GM18526 (cell line): ENCODE results near the gene BEND6.

Experiments used
- POLR2A ChIP-seq: IDR thresholded peaks from 3 replicates; pipeline ENCODE4 v1.6.1; 2011; ENCODE audit not compliant: insufficient read length; ENCODE audit errors: extremely low read depth

BEND6 gene

DNA sequence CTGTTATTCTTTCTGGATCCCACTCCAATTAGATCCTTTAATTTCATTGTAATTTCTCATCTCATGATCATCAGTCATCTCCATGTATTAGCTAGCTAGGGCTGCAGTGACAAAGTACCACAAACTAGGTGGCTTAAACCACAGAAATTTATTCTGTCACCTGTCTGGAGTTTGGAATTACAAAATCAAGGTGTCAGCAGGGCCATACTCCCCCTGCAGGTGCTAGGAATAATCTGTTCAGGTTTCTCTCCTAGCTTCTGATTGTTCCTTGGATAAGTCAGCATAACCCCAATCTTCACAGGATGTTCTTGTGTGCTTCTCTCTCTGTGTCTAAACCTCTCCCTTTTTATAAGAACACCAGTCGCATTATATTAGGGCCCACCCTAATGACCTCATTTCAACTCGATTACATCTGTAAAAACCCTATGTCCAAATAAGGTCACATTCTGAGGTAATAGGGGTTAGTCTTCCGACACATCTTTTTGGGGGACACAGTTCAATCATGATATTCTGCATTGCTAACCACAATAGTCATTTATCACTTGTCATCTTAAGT, 40.5 kb downstream of the BEND6 start:
- no peak for TF ChIP-seq POLR2A

DNA sequence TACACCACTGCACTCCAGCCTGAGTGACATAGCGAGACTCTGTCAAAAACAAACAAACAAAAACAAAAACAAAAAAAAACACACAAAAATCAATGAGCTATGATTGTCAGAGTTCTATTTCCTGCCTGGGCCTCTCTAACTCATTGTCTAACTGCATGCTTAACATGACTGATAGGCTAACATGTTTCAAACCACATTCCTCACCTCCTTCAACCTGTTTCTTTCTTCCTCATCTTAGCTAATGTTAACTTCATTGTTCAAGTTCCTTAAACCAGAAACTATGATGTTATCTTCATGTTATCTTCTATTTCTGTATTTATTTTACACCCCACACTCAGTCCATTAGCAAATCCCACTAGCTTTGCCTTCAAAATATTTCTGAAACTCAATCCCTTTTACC, 41.5 kb downstream of the BEND6 start:
- no peak for TF ChIP-seq POLR2A

DNA sequence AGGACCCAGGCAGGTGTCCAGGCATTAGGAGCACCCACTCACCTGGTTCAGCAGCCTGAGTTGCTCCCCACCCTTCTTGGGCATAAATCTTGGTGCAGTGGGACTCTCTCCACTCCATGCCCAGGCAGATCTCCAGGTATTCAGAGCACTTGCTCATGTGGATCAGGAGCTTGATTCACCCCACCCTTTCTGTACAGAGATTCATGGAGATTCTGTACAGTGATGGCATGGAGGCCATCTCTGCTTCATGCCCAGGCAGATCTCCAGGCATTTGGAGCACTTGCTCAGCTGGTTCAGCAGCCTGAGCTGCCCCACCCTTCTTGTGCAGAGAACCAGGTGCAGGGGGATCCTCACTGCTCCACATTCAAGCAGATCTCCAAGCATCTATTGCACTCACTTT, 44.1 kb downstream of the BEND6 start:
- no peak for TF ChIP-seq POLR2A

DNA sequence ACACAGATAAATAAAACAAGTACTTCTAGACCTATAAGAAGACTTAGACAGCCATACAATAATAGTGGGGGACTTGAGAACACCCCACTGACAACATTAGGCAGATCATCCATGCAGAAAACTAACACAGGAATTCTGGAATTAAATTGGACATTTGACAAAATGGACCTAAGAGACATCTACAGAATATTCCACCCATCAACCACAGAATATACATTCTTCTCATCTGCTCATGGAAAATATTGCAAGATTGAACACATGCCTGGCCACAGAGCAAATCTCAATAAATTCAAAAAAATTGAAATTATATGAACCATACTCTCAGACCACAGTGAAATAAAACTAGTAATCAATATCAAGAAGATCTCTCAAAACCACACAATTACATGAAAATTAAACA, 47.3 kb downstream of the BEND6 start:
- TF ChIP-seq POLR2A: no peak

DNA sequence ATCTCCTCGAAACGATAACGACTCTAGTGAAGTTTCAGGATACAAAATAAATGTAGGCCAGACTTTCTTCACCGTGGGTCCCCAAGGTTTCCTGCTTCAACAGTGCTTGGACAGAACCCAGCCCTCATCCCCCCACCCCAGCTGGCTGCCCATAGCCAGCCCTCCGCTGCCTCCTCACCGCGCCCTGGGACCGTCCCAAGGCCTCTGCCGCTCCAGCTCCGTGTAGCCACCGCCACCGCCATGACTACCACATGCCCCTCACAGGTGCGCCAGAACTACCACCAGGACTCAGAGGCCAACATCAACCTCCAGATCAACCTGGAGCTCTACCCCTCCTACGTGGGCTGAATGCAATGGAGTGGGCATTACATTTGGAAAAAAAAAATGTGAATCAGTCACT, 49.4 kb downstream of the BEND6 start:
- TF ChIP-seq POLR2A: no peak

DNA sequence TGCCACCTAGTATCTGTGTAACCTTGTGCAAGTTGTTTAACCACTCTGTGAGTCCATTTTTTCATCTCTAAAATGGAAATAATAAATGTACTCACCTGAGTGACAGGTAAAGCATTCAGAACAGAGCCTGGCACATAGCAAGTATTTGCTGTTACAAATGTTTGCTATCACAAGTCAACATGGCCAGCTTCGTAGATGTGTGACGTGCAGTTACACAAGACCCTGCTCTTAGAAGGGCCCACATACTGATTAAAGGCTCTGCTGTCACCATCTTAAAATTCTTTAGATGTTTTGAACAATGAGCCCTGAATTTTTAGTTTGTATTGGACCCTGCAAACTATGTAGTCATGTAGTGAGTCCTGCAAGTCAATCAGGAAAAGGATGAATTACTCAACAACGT, 51.2 kb downstream of the BEND6 start:
- TF ChIP-seq POLR2A: no peak

DNA sequence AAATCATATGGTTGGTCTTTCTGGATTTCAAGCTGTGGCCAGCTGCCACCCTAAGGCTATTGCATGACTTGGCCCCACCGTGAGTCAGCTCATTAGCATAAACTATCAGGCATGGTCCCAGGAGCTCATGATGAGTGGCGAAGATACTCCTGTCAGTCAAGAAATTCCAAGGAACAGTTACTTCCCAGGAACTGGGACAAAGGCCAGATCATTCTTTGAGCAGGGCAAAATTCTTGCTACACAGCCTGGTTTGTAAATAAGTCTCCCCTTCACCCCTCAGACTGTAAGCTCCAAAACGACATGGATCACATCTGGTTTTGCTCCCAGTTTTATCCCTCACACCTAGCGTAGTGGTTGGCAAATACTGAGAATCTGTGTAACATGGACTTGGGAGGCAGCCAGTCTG, 58.6 kb downstream of the BEND6 start:
- no peak for TF ChIP-seq POLR2A

DNA sequence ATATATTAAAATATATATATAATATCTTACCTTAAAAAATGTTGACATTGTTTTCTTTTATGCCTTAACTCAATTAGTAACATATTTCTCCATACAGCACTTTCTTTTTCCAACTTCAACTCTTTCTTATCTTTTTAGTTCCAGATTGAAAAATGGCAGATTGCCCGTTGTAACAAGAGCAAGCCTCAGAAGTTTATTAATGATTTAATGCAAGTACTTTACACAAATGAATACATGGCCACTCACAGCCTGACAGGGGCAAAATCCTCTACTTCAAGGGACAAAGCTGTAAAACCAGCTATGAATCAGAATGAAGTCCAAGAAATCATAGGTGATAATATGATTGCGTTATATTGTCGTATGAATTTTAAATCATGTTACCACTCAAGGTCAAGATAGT, 62.2 kb downstream of the BEND6 start:
- no peak for TF ChIP-seq POLR2A

DNA sequence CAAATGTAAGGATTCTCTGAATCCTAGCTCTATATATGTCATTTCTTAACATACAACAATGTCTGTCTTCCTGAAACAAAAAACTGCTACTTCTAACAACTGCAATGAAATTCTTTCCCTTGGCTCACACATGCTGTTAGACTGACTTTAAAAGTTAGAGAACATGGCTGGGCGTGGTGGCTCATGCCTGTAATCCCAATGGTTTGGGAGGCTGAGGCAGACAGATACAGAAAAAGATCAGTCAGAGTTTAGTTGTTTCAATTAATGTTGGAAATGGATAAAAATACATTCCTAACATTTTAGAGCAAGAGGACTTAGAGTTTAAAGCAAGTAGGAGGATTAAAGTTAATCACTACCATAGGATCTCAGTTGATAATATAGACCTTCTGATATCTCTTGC, 62.9 kb downstream of the BEND6 start:
- TF ChIP-seq POLR2A: no peak

DNA sequence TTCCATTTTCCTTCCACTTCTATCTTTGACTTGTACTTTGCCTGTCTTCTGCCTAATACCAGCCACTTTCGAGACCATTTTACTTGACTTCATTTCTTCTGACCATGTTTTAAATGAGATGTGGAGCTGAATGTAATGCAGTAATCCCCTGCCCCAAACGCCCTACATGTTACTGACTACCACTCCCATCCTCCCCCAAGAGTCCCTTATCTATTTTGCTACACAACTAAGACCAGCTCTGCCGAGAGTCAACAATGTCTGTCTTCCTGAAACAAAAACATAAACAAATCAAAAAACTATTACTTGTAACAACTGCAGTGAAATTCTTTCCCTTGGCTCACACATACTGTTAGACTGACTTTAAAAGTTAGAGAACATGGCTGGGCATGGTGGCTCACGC, 64.5 kb downstream of the BEND6 start:
- TF ChIP-seq POLR2A: no peak

DNA sequence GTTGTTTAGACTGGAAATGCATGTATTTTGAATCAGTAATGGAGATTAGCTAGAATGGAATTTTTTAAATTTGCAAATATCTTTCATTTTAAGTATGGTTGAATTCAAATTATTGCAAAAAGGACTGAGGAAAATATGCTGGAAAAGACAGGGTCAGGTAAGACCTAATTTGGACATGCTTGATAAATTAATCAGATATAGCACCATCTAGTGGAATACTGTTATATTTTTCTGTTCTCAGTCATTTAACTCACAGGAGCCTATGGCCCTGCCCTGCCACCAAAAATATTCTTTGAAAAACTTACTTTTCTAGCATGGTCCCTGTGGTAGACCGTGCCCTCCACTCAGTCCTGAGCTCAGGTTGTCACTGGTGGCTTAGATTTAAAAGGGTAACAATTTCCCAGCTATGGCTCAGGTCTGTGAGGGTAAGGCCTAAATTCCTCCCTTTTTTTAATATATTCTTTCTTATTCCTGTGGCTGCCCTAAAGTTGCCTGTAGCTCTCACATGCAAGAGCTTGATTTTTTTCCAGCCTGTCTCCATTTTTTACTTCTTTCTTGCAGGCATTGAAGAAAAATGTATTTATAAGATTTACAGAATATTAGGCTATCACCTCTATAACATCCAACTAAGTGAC, 66.3 kb downstream of the BEND6 start:
- TF ChIP-seq POLR2A: no peak

DNA sequence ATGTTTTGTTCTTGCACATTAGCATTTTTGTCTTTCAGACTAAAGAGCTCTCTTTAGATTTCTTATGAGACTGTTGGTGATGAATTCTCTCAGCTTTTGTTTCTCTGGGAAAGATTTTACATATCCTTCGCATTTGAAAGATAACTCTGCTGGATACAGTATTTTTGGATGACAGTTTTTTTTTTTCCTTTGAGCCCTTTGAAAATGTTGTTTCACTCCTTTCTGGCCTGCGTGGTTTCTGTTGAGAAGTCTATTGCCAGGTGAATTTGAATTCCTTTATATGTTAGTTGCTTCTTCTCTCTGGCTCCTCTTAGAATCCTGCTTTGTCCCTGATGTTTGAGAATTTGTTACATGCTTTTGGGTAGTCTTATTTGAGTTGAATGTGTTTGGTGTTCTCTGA, 69.4 kb downstream of the BEND6 start:
- TF ChIP-seq POLR2A: no peak

DNA sequence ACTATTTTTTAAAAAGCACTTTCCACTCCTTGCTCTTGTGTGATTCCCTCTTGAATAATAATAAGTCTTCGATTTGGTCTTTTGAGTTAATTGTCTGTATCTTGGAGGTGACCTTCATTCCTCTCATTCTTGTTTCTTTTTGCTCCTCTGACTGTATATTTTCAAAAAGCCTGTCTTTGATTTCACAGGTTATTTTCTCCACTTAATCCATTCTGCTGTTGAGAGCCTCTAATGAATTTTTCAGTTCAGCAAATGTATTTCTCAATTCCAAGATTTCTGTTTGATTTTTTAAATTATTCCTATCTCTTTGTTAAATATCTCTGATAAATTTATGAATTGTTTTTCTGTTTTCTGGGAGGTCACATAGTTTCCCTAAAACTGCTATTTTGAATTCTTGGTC, 69.9 kb downstream of the BEND6 start:
- no peak for TF ChIP-seq POLR2A

DNA sequence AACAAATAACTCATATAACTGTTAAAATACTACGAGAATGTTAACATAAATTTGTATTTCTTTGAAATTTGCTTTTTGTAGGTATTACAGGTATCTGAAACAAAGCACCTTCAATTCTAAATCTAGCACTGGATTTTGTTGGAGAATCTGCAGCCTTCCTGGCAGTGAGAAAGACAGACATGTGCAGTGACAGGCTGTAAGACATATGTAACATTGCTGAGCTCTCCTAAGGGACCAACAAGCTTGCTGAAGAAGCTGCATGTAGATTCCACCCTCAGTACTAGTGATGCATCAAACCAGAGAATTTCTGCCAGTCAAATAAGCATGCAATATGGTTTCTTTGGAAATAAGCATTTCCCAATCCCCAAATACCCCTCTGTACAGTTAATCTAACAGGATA, 71.1 kb downstream of the BEND6 start:
- TF ChIP-seq POLR2A: no peak

DNA sequence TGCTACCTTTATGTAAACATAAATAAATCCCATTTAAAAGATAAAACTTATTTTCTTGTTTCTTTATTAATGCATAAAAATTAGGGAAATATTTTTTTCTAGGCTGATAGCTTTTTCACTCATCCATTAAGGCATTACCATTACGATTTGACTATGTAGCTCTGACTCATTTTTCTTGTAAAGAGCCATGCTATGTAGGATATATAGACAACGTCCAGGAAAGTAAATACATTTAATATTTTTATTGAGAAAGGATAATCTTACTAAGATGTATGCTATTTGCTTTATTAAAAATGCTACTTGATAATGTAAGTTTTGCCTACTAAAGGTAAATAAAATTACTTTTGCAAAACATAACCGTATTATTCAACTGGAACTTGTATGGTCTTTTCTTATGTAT, 72.4 kb downstream of the BEND6 start:
- no peak for TF ChIP-seq POLR2A

DNA sequence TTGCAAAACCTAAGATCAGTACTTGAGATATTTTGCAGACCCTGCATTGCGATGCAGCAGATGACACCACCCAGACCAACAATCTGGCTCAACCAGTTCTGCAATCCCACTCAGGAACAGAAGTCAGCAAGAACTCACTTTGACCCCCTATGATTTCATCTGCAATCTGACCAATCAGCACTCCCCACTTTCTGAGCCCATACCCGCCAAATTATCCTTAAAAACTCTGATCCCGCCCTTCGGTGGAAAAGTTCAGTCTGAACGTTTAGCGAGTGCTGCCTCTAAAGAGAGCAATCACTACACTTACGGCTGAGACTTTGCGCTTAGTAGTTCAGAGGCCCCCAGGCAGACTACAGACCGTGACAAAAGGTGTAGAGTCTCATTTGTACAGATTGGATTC, 74.3 kb downstream of the BEND6 start:
- TF ChIP-seq POLR2A: no peak

DNA sequence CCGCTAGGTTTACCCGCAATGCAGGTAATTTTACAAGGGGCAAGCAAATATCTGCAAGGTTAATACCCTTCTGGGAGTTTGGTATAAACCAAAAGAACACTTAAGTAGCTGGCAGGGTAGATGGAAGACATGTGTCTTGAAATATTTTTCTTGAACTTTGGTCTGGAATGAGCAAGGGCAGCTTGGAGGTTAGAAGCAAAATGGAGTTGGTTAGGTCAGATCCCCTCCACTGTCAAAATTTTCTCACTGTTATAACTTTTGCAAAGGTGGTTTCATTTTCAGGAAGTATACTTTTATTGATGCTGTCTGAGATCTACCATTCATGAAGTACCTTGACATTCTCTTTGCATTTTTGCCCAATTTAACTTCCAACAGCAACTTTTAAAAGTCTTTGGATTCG, 78.3 kb downstream of the BEND6 start:
- no peak for TF ChIP-seq POLR2A
